HG02938 (cell line): ENCODE measurements around the gene KRTAP10-12.
"Not testable (repeated sequence)": the region's sequence is repeated elsewhere in the genome, so short reads cannot be mapped to it uniquely, and the experiment has no call there.

Source experiments
- ATAC-seq: cut with Tn5 transposase; IDR thresholded peaks from one replicate; pipeline ENCODE4 v1.9.1; 2021; ENCODE audit warnings: mild to moderate bottlenecking, moderate library complexity; ENCODE audit not compliant: unreplicated experiment

The KRTAP10-12 gene, protein sequence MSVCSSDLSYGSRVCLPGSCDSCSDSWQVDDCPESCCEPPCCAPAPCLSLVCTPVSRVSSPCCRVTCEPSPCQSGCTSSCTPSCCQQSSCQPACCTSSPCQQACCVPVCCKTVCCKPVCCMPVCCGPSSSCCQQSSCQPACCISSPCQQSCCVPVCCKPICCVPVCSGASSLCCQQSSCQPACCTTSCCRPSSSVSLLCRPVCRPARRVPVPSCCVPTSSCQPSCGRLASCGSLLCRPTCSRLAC

DNA sequence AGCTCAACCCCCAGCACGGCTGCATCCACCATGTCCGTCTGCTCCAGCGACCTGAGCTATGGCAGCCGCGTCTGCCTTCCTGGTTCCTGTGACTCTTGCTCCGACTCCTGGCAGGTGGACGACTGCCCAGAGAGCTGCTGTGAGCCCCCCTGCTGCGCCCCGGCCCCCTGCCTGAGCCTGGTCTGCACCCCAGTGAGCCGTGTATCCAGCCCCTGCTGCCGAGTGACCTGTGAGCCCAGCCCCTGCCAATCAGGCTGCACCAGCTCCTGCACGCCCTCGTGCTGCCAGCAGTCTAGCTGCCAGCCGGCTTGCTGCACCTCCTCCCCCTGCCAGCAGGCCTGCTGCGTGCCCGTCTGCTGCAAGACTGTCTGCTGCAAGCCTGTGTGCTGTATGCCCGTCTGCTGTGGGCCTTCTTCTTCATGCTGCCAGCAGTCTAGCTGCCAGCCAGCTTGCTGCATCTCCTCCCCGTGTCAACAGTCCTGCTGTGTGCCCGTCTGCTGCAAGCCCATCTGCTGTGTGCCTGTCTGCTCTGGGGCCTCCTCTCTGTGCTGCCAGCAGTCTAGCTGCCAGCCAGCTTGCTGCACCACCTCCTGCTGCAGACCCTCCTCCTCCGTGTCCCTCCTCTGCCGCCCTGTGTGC, at the start of gene KRTAP10-12:
Gene KRTAP10-12 (plus strand): TSS at position 1 of the 639 bp plus-strand sequence. CDS start 30 bp downstream, at position 31.
- not testable (repeated sequence) for ATAC-seq

DNA sequence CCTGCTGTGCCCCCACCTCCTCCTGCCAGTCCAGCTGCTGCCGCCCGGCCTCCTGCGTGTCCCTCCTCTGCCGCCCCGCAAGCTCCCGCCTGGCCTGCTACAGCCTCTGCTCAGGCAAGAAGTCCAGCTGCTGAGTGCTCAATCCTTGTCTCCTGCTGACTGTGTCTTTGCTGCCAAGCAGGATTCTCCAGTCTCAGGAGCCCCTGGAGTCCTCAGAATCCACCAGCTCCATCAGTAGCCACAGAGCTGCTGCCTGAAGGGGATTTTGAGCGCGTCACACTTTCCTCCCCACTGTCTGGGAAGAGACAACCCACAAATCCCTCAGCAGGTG, 49.8 kb upstream of the KRTAP10-12 start:
- ATAC-seq = no peak

DNA sequence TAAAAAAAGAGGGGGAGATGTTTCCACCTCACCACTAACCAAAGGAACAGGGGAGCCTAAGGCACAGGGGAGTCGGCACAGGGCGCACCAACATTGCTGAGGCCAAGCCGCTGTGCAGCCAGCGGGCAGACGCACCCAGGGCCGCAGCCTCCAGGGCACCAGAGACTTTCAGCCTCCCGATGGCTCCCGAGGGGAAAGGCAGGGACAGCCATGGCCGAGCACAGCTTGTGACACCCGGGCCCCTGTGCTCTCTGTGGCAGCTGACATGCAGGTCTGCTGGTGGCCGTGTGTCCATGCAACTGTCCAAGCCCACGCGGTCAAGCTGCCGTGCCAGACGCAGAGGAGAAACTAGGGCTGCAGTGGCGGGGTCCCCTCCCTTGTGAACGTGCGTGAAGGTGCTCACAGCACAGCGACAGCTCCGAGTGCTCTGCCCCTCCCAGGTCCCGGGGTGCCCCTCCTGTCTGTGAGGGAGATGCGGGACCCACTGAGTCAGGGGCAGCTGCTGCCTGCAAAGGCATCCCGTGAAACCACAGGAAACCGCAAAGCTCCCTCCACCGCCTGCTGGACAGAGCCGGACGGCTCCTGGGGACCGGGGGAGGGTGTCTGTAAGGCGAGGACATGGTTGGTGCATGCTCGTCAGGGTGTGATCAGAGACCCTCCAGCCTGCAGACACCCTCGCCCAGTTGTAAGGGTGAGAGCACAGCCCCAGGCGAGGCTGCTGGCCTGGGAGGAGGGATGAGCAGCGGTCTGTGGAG, 48.2 kb upstream of the KRTAP10-12 start:
- ATAC-seq = no peak

DNA sequence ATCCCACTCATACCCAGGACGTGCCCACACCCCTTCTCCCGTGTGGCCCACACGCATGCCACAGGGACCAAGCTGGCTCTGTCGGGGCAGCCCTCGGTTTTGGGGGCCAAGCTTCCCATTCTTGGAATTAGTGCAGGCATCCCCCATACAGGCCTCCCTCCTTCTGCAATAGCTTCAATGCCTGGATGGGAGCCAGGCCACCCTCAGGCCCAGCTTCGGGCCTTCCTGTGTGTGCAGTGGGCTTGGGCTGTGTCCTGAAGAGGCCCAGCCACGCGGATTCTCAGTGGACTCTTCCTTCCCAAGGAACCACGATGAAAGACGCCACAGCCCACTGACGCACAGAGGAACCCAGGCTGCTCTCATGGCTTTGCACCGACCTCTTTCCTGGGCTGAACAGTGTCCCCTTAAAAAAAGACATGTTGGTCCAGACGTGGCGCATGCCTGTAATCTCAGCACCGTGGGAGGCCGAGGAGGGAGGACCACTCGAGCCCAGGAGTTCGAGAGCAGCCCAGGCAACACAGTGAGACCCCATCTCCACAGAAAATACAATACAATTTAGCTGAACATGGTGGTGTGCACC, 47.4 kb upstream of the KRTAP10-12 start:
- no peak for ATAC-seq

DNA sequence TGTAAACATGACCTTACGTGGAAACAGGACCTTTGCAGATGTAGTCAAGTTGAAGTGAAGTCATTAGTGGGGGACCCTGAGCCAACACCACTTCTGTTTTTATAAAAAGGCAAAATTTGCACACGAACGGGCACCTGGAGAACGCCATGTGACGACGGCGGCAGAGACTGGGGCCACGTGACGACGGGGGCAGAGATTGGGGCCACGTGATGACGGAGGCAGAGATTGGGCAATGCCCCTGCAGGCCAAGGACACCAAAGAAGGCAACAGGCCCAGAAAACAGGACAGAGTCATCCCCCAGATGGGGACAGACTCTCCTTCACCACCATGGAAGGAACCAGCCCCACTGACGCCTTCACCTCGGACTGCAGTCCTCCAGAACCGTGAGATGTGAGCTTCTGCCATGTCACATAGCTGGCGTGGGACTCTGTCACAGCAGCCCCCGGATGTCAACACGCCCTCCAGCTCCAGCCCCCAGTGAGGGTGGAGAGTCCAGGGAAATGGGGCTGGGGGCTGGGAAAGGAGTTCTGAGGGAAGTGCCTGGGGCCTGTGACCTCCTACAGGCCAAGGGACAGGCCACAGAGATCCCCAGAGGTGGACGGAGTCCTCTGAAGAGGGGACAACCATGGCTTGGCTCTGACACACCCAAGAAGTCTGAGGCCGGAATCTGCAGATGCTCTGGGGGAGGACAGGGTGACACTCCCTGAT, 46.6 kb upstream of the KRTAP10-12 start:
- no peak for ATAC-seq

DNA sequence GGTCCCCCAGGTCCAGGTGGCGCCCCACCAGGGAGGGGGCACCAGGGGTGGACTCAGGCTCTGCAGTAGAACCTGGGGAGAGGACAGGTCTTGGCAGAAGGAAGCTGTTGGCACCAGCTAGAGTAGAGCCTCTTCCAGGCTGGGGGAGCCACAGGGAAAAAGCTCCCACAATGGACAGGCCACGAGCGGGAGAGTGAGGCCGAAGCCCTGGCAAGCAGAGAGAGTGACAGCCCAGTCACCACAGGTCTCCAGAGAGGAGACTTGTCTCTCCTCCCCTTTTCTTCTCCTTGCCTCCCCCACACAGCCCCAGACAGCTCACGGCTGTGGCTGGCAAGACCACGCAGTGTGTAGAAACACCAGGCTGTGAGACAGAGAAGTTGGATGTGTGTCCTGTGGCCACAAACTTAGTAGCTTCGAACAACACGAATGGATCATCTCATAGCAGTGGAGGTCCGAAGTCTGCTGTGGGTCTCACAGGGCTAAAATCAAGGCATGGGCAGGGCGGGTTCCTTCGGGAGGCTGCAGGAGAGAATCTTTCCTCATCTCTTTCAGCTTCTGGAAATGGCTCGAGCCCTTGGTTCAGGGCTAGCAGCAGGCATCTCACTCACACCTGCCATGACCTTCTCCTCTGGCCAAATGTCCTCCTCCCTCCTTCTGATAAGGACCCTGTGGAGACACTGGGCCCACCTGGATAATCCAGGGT, 45.8 kb upstream of the KRTAP10-12 start:
- no peak for ATAC-seq

DNA sequence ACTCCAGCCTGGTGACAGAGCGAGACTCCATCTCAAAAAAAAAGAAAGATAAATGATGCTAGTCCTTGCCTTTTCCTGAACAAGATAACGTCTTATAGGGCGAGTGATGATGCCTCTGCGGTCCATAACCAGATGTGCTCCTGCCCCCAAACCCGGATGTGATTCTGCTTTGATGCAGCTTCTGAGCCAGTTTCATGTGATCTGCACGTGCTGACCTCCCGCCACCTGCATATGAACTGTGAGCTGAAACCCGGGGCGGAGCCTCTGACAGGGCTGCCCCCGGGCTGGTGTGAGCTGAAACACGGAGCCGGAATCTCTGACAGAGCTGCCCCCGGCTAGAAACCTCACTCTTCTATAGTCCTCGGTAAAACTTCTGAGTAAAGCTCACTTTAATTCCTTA, 43.8 kb upstream of the KRTAP10-12 start:
- ATAC-seq = no peak

DNA sequence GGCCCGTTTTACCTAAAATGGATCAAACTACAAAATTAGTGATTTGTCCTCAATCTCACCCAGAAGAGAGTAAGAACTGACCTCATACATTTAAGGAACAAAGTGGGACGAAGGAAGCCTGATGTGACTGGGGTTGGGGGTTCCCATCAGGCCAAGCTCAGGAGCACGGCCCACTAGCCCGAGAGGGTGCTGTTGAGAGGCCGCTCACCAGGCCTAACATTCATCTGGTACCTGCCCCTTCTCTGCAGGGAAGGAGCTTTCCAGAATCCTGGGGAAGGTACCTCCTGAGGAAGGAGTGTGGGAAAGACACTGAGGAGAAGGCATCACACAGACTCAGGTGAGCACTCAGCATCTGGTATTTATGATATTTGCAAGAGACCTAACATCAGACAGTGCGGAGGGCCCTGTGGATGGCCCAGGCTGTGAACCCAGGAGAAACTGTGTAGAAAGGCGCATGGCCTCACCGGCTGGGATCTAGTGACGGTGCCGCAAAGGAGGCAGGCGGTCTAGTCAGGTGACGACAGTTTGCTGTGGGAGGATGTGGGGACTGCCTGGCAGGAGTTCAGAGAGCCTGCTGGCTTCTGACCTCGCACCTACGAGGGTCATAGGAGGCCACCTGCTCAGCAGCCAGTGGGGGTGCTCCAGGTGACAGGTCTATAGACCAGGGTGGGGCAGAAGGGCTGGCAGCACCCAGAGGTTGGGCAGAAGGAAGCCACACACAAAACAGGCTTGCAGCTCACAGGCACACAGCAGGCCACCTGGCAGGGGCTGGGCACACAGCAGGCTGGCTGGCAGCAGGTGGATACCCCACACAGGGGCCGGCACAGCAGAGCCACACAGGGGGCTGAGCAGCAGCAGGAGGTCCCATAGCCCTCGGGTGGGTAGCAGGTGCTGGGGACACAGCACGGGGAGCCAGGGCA, 43.1 kb upstream of the KRTAP10-12 start:
- no peak for ATAC-seq

DNA sequence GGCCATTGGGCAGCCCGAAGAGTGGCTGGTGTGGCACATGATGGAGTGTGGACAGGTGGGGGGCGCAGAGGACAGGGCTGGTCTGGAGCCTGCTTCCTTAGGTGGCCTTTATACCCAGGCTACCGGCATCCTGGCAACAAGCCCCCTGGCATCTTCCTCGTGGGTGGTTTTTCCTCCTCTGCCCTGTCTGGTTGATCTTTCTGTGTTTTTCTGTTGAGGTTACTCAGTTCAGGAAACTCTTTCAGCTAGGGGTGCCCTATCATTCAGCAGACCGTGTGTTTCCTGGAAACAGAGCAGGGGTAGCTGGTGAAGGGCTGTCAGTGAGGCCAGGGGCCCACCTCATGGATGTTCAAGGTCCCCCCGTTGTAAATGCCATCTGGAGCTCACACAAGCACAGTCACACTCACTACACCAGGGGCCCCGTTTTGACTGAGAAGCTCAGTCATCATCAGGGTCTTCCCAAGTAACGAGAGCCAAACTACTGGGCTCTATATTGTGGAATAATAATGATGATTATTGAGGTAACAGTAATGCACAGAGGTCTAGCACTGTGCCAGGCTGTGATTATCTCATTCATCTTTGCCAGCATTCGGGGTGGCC, 42.3 kb upstream of the KRTAP10-12 start, which contains the start of gene KRTAP12-4:
Gene KRTAP12-4 (minus strand): TSS at position 84 of the 600 bp plus-strand sequence. CDS start 45 bp downstream, at position 39.
- ATAC-seq = no peak

DNA sequence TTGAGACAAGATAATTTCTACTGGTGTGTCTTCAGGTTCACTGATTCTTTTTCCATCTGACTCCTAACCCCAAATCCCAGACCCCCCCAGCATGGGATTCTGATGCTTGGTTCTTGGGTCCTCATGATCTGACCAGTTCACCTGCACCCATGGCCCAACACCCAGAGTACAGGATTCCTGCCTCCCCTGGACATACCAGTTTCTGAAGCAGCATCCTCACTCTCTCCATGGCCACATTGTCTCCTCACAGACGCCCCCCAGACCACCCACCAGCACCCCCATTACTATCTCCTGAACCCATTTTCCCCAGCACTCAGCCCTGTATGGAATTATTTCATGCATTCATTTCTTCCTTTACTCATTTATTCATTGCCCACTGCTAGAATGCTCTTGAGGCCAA, 40.1 kb upstream of the KRTAP10-12 start:
- ATAC-seq = no peak

DNA sequence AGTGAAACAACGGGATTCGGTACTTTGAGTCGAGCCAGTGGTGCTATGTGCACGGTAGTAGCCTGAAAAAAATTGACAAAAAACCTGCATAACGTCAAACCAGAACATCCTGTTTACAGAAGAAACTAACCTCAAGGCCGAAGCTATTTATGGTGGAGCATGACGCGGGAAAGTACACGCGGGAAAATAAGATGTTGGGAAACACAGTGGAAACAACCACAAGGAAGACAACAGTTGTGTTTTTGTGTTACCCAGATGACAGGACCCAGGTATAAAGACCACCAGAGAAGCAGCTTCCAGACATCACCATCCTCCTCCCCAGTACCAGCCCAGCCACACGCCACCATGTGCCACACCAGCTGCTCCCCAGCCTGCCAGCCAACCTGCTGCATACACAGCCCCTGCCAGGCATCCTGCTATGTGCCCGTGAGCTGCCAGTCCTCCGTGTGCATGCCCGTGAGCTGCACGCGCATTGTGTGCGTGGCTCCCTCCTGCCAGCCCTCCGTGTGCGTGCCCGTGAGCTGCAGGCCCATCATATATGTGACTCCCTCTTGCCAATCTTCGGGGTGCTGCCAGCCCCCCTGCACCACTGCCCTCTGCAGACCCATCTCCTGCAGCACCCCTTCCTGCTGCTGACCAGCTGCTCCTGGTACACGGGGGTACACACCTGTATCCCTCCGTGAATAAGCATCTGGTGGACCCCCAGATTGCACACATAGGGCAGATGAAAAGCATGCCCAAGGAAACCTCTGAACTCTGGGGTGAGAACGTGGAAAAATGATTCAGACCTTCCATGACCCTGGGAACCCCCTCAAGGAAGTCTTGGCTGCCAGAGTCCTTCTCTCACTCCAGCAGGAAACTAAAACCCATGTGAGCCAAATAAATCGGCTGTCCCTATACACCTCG, 39.1 kb upstream of the KRTAP10-12 start, which contains the start of gene KRTAP12-3:
Gene KRTAP12-3 (plus strand): TSS at position 298 of the 906 bp plus-strand sequence. CDS start 48 bp downstream, at position 346.
- ATAC-seq = no peak

DNA sequence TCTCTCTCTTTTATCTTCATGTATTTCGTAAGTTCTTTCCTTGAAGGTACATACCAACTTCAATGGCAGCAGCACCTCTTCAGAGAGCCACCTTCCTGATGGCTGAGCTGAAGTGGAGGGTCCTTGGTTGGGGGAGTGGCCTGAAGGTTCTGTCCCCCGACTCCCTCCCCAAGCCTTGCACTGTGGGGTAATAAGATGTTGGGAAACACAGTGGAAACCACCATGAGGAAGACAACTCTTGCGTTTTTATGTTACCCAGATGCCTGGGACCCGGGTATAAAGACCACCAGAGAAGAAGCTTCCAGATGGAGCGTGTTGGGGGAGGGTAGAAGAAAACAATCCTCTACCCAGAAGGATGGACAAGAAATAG, 38.4 kb upstream of the KRTAP10-12 start:
- ATAC-seq = no peak

DNA sequence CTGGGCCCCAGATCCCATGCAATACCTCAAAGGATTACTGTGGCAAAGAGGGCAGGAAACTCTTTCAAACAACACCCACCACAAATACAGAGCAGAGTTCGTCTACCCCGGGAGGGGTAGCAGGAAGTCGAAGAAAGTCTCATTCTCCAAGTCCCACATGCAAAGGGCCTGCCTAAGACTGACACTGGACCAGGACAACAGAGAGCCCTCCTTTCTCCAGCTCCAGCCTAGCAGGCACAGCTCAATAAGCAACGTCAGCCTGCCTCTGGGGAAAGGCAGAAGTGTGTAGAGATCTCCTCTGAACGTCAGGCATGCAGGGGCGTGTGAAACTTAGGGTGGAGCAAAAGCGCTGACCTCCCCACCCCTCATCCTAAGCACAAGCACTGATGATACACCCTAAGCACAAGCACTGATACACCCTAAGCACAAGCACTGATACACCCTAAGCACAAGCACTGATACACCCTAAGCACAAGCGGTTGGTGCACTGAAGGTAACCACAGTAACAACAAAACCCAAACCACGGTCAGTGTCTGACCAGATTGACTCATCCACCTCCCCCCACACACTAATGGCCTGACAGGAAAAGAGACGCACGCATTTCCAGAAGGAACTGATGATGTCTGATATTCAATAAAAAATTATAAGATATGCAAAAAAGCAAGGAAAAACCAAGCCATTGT, 37.9 kb upstream of the KRTAP10-12 start:
- ATAC-seq = no peak

DNA sequence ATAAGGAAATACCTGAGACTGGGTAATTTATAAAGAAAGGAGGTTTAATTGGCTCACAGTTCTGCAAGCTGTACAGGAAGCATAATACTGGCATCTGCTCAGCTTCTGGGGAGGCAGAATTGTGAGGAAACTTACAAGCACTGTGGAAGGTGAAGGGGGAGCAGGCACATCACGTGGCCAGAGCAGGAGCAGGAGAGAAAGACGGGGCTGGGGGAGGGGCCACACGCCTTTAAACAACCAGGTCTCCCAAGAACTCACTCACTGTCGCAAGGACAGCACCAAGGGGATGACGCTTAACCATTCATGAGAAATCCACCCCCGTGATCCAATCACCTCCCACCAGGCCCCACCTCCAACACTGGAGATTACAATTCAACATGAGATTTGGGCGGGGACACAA, 35.4 kb upstream of the KRTAP10-12 start:
- ATAC-seq = not testable (repeated sequence)

DNA sequence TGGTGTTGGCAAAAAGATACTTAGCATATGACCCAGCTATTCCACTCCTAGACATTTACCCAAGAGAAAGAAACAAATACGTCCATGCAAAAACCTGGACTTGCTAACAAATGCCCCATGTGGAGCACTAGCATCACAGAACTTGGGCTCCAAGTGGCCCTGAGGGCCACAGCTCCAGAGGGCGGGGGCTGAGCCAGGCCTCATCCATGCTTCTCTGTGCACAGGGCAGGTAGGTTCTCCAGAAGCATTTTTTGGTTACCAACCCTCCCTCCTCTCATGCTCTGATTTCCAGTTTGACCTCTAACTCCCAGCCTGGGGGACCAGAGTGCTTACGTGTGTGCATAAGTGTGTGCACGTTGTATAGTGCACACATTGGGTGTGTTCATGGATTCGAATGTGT, 32.3 kb upstream of the KRTAP10-12 start:
- ATAC-seq = no peak

DNA sequence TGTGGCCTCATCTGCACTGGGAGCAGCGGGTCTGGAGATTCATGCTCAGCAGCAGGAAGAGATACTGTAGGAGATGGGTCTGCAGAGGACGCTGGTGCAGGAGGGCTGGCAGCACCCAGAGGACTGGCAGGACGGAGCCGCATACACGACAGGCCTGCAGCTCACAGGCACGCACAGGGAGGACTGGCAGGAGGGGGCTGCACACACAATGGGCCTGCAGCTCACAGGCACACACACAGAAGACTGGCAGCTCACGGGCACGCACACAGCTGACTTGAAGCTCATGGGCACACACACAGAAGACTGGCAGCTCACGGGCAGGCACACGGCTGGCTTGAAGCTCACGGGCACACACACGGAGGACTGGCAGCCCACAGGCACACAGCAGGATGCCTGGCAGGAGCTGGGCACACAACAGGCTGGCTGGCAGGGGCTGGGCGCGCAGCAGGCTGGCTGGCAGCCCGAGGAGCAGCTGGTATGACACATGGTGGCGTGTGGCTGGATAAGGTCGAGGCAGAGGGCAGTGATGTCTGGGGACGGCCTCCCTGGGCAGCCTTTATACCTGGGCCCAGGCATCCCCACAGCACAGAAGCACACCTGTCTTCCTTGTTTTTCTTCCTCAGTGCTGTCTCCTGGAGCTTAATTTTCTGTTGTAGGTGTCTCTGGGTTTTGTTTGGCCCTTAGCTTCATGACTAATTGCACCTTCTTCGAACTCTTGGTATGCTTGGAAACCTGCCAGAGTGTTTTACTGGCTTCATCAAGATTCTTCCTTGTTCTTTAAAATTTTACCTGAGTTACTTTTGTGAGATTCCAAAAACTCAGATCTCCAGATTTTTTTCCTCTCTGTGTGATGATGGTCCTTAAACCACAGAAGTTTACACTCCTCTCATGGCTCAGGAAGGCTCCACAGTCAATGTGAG, 30.3 kb upstream of the KRTAP10-12 start, which contains the start of gene KRTAP12-2:
Gene KRTAP12-2 (minus strand): TSS at position 527 of the 920 bp plus-strand sequence. CDS start 41 bp downstream, at position 486.
- ATAC-seq = no peak
